H9 (cell line): ENCODE results near the gene ITGA11. TPM values are rescaled to one million over a fixed set of nuclear protein-coding genes. Genes with fewer than 3 reads are reported as not detected.

Source experiments
- DNase-seq: peaks from one replicate; pipeline ENCODE4 v3.0.0-alpha.2; 2017
- H2AFZ ChIP-seq: one replicate; pipeline ENCODE4 v1.6.1; 2013; ENCODE audit warnings: mild to moderate bottlenecking, low read length, control low read depth, moderate library complexity
- H2AK5ac ChIP-seq: 2 replicates; pipeline ENCODE4 v1.6.1; 2013; ENCODE audit warnings: low read length, control low read depth, mixed read lengths; ENCODE audit not compliant: insufficient read length
- H2BK120ac ChIP-seq: one replicate; pipeline ENCODE4 v1.6.1; 2013; ENCODE audit warnings: low read depth, mild to moderate bottlenecking, low read length, control low read depth, inconsistent platforms; ENCODE audit not compliant: poor library complexity, severe bottlenecking
- H2BK12ac ChIP-seq: 2 replicates; pipeline ENCODE4 v1.6.1; 2013; ENCODE audit warnings: low read length, control low read depth, mixed read lengths, low read depth; ENCODE audit not compliant: insufficient read length
- H2BK15ac ChIP-seq: 2 replicates; pipeline ENCODE4 v1.6.1; 2013; ENCODE audit warnings: low read depth, low read length, control low read depth
- H2BK20ac ChIP-seq: one replicate; pipeline ENCODE4 v1.6.1; 2013; ENCODE audit warnings: low read depth, mild to moderate bottlenecking, low read length, control low read depth, inconsistent platforms; ENCODE audit not compliant: poor library complexity, severe bottlenecking
- H2BK5ac ChIP-seq: 2 replicates; pipeline ENCODE4 v1.6.1; 2013; ENCODE audit warnings: low read length, control low read depth, mixed read lengths; ENCODE audit not compliant: insufficient read length
- H3K14ac ChIP-seq: 2 replicates; pipeline ENCODE4 v1.6.1; 2013; ENCODE audit warnings: low read length, control low read depth; ENCODE audit not compliant: insufficient read depth
- H3K18ac ChIP-seq: 2 replicates; pipeline ENCODE4 v1.6.1; 2013; ENCODE audit warnings: low read depth, mild to moderate bottlenecking, mixed read lengths, low read length, control low read depth; ENCODE audit not compliant: insufficient read length
- H3K23ac ChIP-seq: 2 replicates; pipeline ENCODE4 v1.6.1; 2013; ENCODE audit warnings: low read length, control low read depth, mixed read lengths, low read depth; ENCODE audit not compliant: insufficient read length
- H3K23me2 ChIP-seq: 2 replicates; pipeline ENCODE4 v1.6.1; 2013; ENCODE audit warnings: low read depth, mild to moderate bottlenecking, mixed read lengths, low read length, control low read depth; ENCODE audit not compliant: insufficient read length, poor library complexity, severe bottlenecking
- H3K27ac ChIP-seq: 2 replicates; pipeline ENCODE4 v1.5.1; 2013; ENCODE audit warnings: low read length, control low read depth, mixed read lengths, low read depth; ENCODE audit not compliant: insufficient read length
- H3K27me3 ChIP-seq: 2 replicates; pipeline ENCODE4 v1.6.1; 2013; ENCODE audit warnings: low read length, control low read depth, inconsistent platforms; ENCODE audit not compliant: insufficient read depth
- H3K4ac ChIP-seq: 2 replicates; pipeline ENCODE4 v1.6.1; 2013; ENCODE audit warnings: low read depth, mild to moderate bottlenecking, control low read depth, inconsistent platforms, low read length, moderate library complexity
- H3K4me1 ChIP-seq: 2 replicates; pipeline ENCODE4 v1.6.1; 2013; ENCODE audit warnings: low read length, control low read depth, inconsistent platforms; ENCODE audit not compliant: insufficient read depth
- H3K4me2 ChIP-seq: 2 replicates; pipeline ENCODE4 v1.6.1; 2013; ENCODE audit warnings: low read length, control low read depth, mixed read lengths; ENCODE audit not compliant: insufficient read length, insufficient read depth
- H3K56ac ChIP-seq: 2 replicates; pipeline ENCODE4 v1.6.1; 2013; ENCODE audit warnings: low read depth, mild to moderate bottlenecking, mixed read lengths, low read length, control low read depth; ENCODE audit not compliant: insufficient read length
- H3K79me1 ChIP-seq: 2 replicates; pipeline ENCODE4 v1.6.1; 2013; ENCODE audit warnings: low read depth, mild to moderate bottlenecking, moderate library complexity, low read length, control low read depth, inconsistent platforms; ENCODE audit not compliant: insufficient read depth, poor library complexity, severe bottlenecking
- H3K79me2 ChIP-seq: 2 replicates; pipeline ENCODE4 v1.6.1; 2013; ENCODE audit warnings: low read length, control low read depth, inconsistent platforms; ENCODE audit not compliant: insufficient read depth
- H3K9ac ChIP-seq: 2 replicates; pipeline ENCODE4 v1.6.1; 2013; ENCODE audit warnings: low read length, control low read depth, mixed read lengths; ENCODE audit not compliant: insufficient read length; ENCODE audit errors: extremely low read depth
- H3K9me3 ChIP-seq: one replicate; pipeline ENCODE4 v1.6.1; 2013; ENCODE audit warnings: low read depth, low read length, inconsistent platforms; ENCODE audit not compliant: control insufficient read depth
- H3T11ph ChIP-seq: one replicate; pipeline ENCODE4 v1.6.1; 2013; ENCODE audit warnings: mild to moderate bottlenecking, low read length, control low read depth, inconsistent platforms
- H4K20me1 ChIP-seq: one replicate; pipeline ENCODE4 v1.6.1; 2013; ENCODE audit not compliant: control insufficient read depth, insufficient read length, insufficient read depth
- H4K5ac ChIP-seq: 2 replicates; pipeline ENCODE4 v1.6.1; 2013; ENCODE audit warnings: low read depth, mild to moderate bottlenecking, mixed read lengths, low read length, control low read depth; ENCODE audit not compliant: insufficient read length
- H4K8ac ChIP-seq: replicated peaks from 2 replicates; pipeline ENCODE4 v1.6.1; 2013; ENCODE audit warnings: low read length, control low read depth, mixed read lengths, low read depth; ENCODE audit not compliant: insufficient read length
- H4K91ac ChIP-seq: 2 replicates; pipeline ENCODE4 v1.6.1; 2013; ENCODE audit warnings: low read depth, mild to moderate bottlenecking, moderate library complexity, mixed read lengths, low read length, control low read depth; ENCODE audit not compliant: insufficient read length
- H3K27ac Mint-ChIP-seq, 3 experiments: 2 replicates in 2 of 3; 3 replicates in 1 of 3; pipeline ENCODE4 v1.8.0; 2020 to 2021; ENCODE audit warnings: mixed read lengths in 3 of 3, mild to moderate bottlenecking in 1 of 3, moderate library complexity in 1 of 3
- H3K27me3 Mint-ChIP-seq: 2 replicates; pipeline ENCODE4 v1.8.0; 2021; ENCODE audit warnings: low read depth, mild to moderate bottlenecking, moderate library complexity, mixed read lengths
- H3K36me3 Mint-ChIP-seq, 3 experiments: 2 replicates in 2 of 3; 3 replicates in 1 of 3; pipeline ENCODE4 v1.8.0; 2020 to 2021; ENCODE audit warnings: low read depth in 3 of 3, mixed read lengths in 3 of 3; ENCODE audit not compliant: insufficient read depth in 1 of 3
- H3K4me1 Mint-ChIP-seq, 2 experiments: 2 replicates each; pipeline ENCODE4 v1.8.0; 2020; ENCODE audit warnings: mixed read lengths in 2 of 2
- H3K4me3 Mint-ChIP-seq, 2 experiments: 2 replicates in 1 of 2; 3 replicates in 1 of 2; pipeline ENCODE4 v1.8.0; 2020 to 2021; ENCODE audit warnings: mild to moderate bottlenecking in 2 of 2, mixed read lengths in 2 of 2, moderate library complexity in 1 of 2
- H3K9me3 Mint-ChIP-seq, 2 experiments: 2 replicates in 1 of 2; 3 replicates in 1 of 2; pipeline ENCODE4 v1.8.0; 2020; ENCODE audit warnings: mild to moderate bottlenecking in 2 of 2, mixed read lengths in 2 of 2, moderate library complexity in 1 of 2
- WGBS: extraction: QIAGEN DNeasy Blood & Tissue Kit; methylation state at CpG from one replicate; pipeline ENCODE4 v1.1.7; 2013; ENCODE audit warnings: missing lambda C conversion rate, low lambda C conversion rate, mixed read lengths; ENCODE audit not compliant: insufficient read length; ENCODE audit errors: extremely low coverage; 5-methylcytosine and 5-hydroxymethylcytosine counted together
- total RNA-seq: library from RNA; stranded (reverse); gene quantifications from 2 replicates; pipeline ENCODE4 v1.2.1, GENCODE V29; 2021
- TF ChIP-seq, protein P1 (sequence below): fragments of 200-600 bp; sonication (generic); conservative IDR thresholded peaks from 3 replicates; pipeline ENCODE4 v1.8.0; 2021; ENCODE audit warnings: antibody characterized with exemption, mild to moderate bottlenecking

ITGA11 gene
- total RNA-seq, 1 experiment from 2014 or later, result 0.07 TPM

DNA sequence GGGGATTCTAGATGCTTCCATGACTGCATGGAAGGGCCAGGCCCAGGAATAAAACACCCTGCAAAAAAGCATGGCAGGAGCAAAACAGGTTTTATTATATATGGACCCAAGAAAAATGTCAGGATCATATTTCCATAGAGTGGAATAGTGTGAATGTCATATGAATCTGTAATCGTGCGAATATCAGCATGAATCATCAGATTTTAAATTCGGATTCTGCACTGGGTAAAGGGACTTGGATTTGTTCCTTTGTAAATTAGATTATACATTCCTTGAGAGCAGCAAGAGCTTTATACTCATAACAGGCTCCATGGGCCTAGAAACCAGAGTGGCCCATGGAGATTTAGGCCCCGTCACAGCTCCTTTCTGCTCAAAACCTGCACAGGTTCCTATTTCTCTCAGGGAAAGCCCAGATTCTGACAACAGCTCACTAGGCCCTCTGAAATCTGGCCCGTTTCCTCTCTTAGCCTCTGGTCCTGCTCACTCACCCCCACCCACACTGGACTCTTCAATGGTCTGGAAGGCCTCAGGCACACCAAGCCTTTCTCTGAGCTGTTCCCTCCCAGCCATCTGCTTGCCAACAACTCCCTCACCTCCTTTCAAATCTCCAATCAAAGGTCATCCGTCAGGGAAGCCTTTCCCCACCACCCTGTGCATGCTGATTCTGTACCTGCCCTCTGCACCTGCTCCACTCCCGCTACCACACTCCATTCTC is 78.4 kb downstream of the ITGA11 start:
- Histone ChIP-seq H4K20me1 (no peaks in the 10 kb centered on the region), H2BK5ac (no peak overlapping the region), H3K9me3 (no peaks in the 10 kb centered on the region), H2BK12ac (no peak overlapping the region), H3K4ac (no peak overlapping the region), H2BK120ac (no peak overlapping the region), H3K56ac (no peak overlapping the region), H4K5ac (no peak overlapping the region), H3K27me3 (no peaks in the 10 kb centered on the region), H3K79me1 (no peaks in the 10 kb centered on the region), H3K18ac (no peak overlapping the region), H2AK5ac (no peak overlapping the region), H3K9ac (no peak overlapping the region), H3K4me1 (no peaks in the 10 kb centered on the region), H2BK20ac (no peak overlapping the region), H3K27ac (no peak overlapping the region), H2BK15ac (no peak overlapping the region), H3K23me2 (no peaks in the 10 kb centered on the region), H3K4me2 (no peak overlapping the region), H3K23ac (no peak overlapping the region), H4K91ac (no peak overlapping the region), H3K14ac (no peak overlapping the region), H3T11ph (no peak overlapping the region), H4K8ac (no peak overlapping the region), H3K79me2 (no peaks in the 10 kb centered on the region), H2AFZ (no peak overlapping the region)
- H3K27ac Mint-ChIP-seq, result peak overlapping the region in 1 of 3 experiments; percentile 32; a peak in 1 of 7 replicates
- no peaks in the 10 kb centered on the region; a peak in 1 of 4 replicates for H3K4me1 Mint-ChIP-seq
- DNase-seq, result no peak
- H3K4me3 Mint-ChIP-seq, result no peak overlapping the region
- peaks cover 2% of the 10 kb centered on the region; the same call in 1 of the 2 replicates for H3K27me3 Mint-ChIP-seq
- TF ChIP-seq, protein P1, sequence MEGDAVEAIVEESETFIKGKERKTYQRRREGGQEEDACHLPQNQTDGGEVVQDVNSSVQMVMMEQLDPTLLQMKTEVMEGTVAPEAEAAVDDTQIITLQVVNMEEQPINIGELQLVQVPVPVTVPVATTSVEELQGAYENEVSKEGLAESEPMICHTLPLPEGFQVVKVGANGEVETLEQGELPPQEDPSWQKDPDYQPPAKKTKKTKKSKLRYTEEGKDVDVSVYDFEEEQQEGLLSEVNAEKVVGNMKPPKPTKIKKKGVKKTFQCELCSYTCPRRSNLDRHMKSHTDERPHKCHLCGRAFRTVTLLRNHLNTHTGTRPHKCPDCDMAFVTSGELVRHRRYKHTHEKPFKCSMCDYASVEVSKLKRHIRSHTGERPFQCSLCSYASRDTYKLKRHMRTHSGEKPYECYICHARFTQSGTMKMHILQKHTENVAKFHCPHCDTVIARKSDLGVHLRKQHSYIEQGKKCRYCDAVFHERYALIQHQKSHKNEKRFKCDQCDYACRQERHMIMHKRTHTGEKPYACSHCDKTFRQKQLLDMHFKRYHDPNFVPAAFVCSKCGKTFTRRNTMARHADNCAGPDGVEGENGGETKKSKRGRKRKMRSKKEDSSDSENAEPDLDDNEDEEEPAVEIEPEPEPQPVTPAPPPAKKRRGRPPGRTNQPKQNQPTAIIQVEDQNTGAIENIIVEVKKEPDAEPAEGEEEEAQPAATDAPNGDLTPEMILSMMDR, result no peak
- H3K9me3 Mint-ChIP-seq, result peaks cover 13 to 15% of the 10 kb centered on the region in 2 experiments
- H3K36me3 Mint-ChIP-seq, result peaks cover 4 to 12% (median 9%) of the 10 kb centered on the region in 3 experiments; a peak in 5 of 7 replicates
- WGBS, result no CpG with 5 or more reads among the region's 7 CpGs
